Measurements from ENCODE around the gene THNSL1.
A peak's percentile ranks its signal among the peaks of the same experiment; 100 is the strongest.
"Not testable (repeated sequence)": the region's sequence is repeated elsewhere in the genome, so short reads cannot be mapped to it uniquely, and the experiment has no call there.

THNSL1 gene

DNA sequence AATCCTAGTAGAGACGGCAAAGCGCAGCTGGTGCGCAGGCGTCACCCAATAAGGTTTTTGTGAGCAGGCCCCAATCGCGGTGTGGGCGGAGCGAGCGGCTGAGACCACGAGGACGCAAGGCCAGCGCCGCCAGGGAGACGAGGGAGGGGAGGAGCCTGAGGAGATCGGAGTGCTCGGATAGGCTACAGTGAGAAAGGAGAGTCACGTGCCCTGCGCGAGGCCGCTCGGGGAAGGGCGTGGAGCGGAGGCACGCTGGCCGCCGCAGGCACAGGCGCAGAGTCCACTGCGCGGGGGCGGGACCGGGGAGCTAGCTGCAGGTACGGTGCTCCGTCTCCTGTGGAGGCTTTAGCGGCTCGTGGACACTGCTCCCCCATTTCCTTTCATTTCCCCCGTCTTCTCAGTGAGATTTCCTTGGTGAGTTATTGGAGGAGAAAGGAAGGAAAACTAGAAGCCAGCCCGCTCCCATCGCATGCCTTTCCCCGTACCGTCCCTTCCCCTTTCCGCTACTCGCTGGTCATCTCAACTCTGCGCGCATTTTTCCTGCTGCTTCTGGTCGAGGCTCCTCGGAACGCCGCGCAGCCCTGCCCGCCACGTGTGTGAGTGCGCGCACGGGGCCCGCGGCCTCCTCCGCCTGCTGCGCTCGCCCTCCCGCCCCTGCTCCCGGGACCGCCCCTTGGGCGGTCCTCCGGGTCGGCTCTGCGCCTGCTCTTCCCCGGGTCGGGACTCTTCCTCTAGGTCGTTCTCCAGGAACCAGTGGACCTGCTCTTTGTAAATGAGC lies at the start of gene THNSL1:
Gene THNSL1 (plus strand): TSS at position 237 of the 778 bp plus-strand sequence. CDS start 6,612 bp downstream, outside the sequence.
- DNase-seq, result peak; percentile 93

DNA sequence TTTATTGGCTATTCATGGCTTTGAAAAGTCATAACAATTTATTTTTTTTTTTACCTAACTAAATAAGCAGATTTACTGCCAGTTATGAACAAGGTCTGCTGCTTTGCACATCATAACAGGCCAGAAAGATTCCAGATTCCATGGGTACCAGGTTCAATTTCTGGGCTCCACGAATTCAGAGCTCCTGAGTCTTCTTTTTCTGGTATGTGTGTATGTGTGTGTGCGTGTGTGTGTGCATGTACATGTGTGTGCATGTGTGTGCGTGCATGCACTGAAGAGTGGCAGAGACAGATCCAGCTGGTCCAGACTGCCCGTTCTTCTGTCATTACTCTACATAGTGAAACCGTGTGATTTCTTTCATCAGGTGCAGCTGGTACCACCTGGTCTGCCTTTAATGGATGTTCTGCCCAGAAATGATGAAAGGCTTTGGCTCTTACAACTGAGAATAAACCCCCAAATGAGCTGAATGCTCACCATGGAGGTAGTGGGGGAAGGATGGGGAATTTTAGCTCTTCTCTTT lies 49.4 kb upstream of the THNSL1 start:
- no peak for DNase-seq

- no peak for DNase-seq
Observed at GRCh38 chr10:24968349-24968748, 48.1 kb upstream of the THNSL1 start.

DNA sequence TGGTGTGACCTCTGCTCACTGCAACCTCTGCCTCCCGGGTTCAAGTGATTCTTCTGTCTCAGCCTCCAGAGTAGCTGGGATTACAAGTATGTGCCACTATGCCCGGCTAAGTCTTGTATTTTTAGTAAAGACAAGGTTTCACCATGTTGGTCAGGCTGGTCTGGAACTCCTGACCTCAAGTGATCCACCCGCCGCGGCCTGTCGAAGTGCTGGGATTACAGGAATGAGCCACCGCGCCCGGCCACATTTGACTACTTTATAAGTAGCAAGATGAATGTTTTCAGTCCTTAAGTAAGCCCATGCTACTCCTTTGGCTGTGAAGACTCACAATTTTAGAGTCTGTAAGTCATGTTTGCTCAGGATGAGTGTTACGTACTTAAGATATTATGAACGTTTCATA lies 47.5 kb upstream of the THNSL1 start:
- DNase-seq, result not testable (repeated sequence)

- DNase-seq, result no peak
Observed at GRCh38 chr10:24969841-24970281, 46.6 kb upstream of the THNSL1 start.

DNA sequence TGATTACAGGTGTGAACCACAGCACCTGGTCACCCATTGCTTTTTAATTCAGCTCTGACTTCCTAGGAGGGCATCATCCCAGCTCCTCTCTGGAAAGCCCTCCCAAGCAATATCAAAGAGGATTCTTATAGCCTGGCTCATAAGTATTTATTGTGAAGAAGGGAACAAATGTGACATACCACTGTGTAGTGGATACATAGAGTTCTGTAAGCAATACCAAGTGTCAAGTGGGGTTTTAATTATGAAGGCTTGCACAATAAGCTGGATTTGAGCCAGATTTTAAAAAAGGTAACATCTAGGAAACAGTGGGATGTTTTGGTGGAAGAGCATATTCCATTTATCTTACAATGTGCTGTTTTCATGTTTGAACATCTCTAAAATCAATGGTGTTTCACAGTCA lies 45.0 kb upstream of the THNSL1 start:
- DNase-seq, result no peak

DNA sequence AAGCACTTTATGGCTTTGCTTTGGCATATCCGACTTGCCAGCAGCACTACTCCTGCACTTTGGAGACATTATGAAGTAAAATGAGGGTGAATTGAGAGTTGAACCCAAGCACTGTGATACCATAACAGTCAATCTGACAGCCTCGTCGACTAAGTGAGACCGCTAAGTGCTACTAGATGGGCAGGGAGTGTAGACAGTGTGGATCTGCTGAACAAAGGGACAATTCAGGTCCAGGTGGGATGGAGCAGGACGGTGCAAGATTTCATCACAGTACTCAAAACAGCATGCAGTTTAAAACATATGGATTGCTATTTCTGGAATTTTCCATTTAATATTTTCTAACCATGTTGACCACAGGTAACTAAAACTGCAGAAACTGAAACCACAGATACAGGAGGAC lies 43.2 kb upstream of the THNSL1 start:
- no peak for DNase-seq

GRCh38 chr10:24974976-24975375 lies 41.4 kb upstream of the THNSL1 start:
- DNase-seq, result no peak

GRCh38 chr10:24979685-24980084 lies 36.7 kb upstream of the THNSL1 start:
- DNase-seq, result no peak

- DNase-seq, result no peak
Observed at GRCh38 chr10:24981161-24981710, 35.2 kb upstream of the THNSL1 start.

GRCh38 chr10:24982319-24983112 lies 33.9 kb upstream of the THNSL1 start:
- DNase-seq, result no peak

- DNase-seq, result no peak
Observed at GRCh38 chr10:24983130-24983529, 33.3 kb upstream of the THNSL1 start.

- DNase-seq, result no peak
Observed at GRCh38 chr10:24983946-24984345, 32.5 kb upstream of the THNSL1 start.

- DNase-seq, result no peak
Observed at GRCh38 chr10:24984906-24985305, 31.5 kb upstream of the THNSL1 start.

DNA sequence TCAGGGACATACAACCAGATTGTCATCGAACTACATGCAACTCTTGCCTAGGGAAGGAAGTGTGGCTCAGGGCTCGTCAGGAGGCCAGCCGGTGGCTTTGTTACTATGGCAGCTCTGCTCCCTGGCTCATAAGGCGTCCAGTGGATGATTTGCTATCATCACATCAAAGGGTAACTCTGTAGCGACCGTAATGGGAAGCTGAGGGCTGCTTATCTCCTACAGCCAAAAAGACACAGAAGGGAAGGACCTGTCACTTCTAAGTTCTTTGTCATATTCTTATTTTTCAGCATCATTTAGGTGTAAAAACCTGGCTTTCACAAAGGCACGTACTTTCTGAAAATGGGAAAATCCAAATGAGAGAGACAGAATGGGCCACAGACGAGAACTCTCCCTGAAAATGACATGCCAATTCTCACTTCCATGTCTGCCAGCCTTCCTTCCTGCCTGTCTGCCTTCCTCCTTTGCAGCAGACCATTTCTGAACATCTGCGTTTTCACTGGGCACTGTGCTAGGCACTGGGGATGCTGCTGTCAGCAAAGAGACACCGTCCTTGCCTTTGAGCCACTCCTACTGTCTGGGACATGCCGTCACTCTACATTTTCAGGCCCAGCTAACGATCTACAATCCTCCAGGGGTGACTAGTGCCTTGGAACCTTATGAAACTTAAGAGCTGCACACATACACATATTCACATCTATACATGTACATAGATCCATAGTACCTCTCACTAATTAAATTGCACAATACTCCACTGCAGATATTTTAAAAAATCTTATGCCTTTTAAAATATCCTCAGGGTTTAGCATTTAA lies 27.4 kb upstream of the THNSL1 start:
- no peak for DNase-seq

DNA sequence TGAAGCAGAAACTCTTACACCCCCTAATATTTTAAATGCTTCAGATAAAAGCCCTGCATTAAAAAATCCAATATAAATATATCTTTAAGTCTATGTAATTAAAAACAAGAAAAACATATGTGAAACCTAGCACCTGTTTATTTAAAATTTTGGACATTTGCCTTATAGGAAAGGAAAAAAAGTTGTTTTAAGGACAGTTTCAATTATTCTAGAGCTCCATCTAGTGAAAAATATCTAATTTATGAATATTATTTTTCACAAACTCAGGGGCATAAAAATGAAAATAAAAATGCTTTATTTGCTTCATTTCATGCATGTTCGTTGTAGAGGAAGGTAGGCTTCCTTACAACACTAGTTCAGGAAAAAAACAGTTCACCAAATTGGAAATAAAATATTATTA lies 26.5 kb upstream of the THNSL1 start:
- DNase-seq, result no peak

GRCh38 chr10:24991298-24991697 lies 25.1 kb upstream of the THNSL1 start:
- no peak for DNase-seq

- no peak for DNase-seq
Observed at GRCh38 chr10:24992512-24993133, 23.8 kb upstream of the THNSL1 start.

GRCh38 chr10:24993237-24993958 lies 23.0 kb upstream of the THNSL1 start:
- DNase-seq, result no peak

- no peak for DNase-seq
Observed at GRCh38 chr10:24995072-24995471, 21.3 kb upstream of the THNSL1 start.

DNA sequence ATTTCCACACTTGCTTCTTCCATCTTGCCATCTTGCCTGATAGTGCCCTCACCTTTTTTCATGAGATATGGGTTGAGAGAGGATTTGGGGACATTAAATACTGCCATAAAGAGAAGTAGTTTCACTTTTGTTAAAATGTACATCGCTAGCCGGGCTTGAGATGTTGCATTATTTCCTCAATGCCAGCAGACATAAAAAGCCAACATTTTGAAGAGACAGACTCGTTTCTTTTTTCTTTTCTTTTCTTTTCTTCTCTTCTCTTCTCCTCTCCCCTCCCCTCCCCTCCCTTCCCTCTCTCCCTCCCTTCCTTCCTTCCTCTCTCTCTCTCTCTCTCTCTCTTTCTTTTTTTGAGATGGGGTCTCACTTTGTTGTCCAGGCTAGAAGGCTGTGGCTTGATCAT lies 18.4 kb upstream of the THNSL1 start:
- no peak for DNase-seq

DNA sequence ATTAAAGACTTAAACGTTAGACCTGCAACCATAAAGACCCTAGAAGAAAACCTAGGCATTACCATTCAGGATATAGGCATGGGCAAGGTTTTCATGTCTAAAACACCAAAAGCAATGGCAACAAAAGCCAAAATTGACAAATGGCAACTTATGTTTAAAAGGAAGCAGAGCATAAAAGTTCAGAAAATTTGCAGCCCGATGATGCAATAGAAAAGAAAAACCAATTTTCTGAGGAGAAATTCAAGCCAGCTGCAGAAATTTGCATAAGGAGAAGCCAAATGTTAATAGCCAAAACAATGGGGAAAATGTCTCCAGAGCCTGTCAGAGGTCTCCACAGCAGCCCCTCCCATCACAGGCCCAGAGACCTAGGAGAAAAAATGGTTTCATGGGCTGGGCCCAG lies 4.8 kb upstream of the THNSL1 start:
- not testable (repeated sequence) for DNase-seq
